Measurements from ENCODE around the gene NRXN2. TPM values are rescaled to one million over a fixed set of nuclear protein-coding genes. Genes with fewer than 3 reads are reported as not detected.

The NRXN2 gene
- total RNA-seq, 1 experiment from 2014 or later: 0.15 TPM

DNA sequence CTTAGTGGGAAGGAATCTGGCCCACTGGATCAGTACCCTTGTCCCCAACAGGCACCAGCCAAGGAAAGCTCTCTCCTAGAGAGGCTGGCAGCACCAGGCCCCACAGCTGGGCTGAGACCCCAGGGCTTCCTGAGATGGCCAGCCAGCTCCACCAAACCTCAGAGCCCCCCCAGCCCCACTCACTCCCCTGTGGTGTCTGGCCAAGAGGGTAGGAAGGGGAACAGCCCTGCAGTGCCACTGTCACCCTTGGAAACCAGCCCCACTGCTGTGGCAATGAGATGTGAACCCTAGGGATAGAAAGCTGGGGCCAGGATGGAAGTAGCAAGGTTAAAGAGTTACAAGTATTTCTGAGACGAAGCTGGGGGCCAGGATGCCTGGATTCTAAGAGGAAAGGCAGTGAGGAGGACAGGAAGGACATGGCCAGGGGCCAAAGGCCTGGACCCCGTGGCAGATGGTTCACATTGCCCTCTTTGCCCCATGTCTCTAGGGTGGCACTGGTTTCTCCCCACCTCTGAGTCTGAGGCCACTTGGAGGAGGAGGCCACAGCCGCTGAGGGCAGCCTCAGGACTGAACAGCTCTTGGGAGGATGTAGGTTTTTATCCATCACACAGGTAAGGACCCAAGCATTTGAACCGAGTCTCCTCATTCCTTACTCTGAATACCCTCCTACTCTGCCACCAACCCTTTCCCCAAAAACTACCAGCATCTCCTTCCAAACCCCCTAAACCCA, 28.8 kb downstream of the NRXN2 start:
- ChIA-PET CTCF (no interaction called here), POLR2A (no interaction called here)

GRCh38 chr11:64692764-64693331, 30.1 kb downstream of the NRXN2 start:
- Histone ChIP-seq H3K4me3 (ENCODE audit: low read depth in 2 of 2, low read length in 2 of 2) (no peak overlapping the region), H3K27me3 (ENCODE audit: control insufficient read depth, insufficient read depth, low read length) (peaks cover 8% of the 10 kb centered on the region; the same call in 1 of the 2 replicates), H3K4me1 (ENCODE audit: control insufficient read depth, insufficient read depth, low read length) (no peaks in the 10 kb centered on the region), H3K36me3 (ENCODE audit: control insufficient read depth, insufficient read depth, low read length) (no peaks in the 10 kb centered on the region), H3K27ac (ENCODE audit: low read length) (no peak overlapping the region), H3K9me3 (ENCODE audit: control insufficient read depth, insufficient read depth, low read depth, low read length) (no peaks in the 10 kb centered on the region)
- TF ChIP-seq, protein P1, sequence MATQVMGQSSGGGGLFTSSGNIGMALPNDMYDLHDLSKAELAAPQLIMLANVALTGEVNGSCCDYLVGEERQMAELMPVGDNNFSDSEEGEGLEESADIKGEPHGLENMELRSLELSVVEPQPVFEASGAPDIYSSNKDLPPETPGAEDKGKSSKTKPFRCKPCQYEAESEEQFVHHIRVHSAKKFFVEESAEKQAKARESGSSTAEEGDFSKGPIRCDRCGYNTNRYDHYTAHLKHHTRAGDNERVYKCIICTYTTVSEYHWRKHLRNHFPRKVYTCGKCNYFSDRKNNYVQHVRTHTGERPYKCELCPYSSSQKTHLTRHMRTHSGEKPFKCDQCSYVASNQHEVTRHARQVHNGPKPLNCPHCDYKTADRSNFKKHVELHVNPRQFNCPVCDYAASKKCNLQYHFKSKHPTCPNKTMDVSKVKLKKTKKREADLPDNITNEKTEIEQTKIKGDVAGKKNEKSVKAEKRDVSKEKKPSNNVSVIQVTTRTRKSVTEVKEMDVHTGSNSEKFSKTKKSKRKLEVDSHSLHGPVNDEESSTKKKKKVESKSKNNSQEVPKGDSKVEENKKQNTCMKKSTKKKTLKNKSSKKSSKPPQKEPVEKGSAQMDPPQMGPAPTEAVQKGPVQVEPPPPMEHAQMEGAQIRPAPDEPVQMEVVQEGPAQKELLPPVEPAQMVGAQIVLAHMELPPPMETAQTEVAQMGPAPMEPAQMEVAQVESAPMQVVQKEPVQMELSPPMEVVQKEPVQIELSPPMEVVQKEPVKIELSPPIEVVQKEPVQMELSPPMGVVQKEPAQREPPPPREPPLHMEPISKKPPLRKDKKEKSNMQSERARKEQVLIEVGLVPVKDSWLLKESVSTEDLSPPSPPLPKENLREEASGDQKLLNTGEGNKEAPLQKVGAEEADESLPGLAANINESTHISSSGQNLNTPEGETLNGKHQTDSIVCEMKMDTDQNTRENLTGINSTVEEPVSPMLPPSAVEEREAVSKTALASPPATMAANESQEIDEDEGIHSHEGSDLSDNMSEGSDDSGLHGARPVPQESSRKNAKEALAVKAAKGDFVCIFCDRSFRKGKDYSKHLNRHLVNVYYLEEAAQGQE (IDR thresholded peaks at IDR 0.05; ENCODE audit: insufficient read depth in 1 of 2, low read depth in 2 of 2, low read length in 1 of 2): no peak
- TF ChIP-seq POLR2AphosphoS5 (IDR thresholded peaks at IDR 0.05; ENCODE audit: low read depth, low read length): no peak
- no peak for TF ChIP-seq CTCF (IDR thresholded peaks at IDR 0.05)
- no peak for TF ChIP-seq SIN3A (IDR thresholded peaks at IDR 0.05; ENCODE audit: borderline replicate concordance, insufficient read depth, low read depth, low read length)
- no peak for TF ChIP-seq TCF7L2 (IDR thresholded peaks at IDR 0.05; ENCODE audit: low read depth, low read length)
- DNase-seq (ENCODE audit: low read depth, low spot score): no peak
- intact Hi-C loops (cut with micrococcal nuclease; ENCODE audit: unreplicated experiment) (no loop called here), in situ Hi-C loops (cut with HindIII; ENCODE audit: low pct_unique_long_range_greater_than_20kb, low sequenced_read_pairs) (no loop called here)
- ChIA-PET POLR2A (no interaction called here), CTCF (no interaction called here)
- no peak for ATAC-seq
- no TSS peak for BruUV-seq (replicated peaks)

More for the DNA sequence above, 28.8 kb downstream of the NRXN2 start:
- BruUV-seq (replicated peaks): no TSS peak
- in situ Hi-C loops (cut with HindIII; ENCODE audit: low pct_unique_long_range_greater_than_20kb, low sequenced_read_pairs): no loop called here
- Histone ChIP-seq H3K27ac (ENCODE audit: low read length) (no peak overlapping the region), H3K36me3 (ENCODE audit: control insufficient read depth, insufficient read depth, low read length) (no peaks in the 10 kb centered on the region), H3K9me3 (ENCODE audit: control insufficient read depth, insufficient read depth, low read depth, low read length) (no peaks in the 10 kb centered on the region), H3K4me3 (ENCODE audit: low read depth in 2 of 2, low read length in 2 of 2) (no peak overlapping the region), H3K27me3 (ENCODE audit: control insufficient read depth, insufficient read depth, low read length) (peaks cover 8% of the 10 kb centered on the region; the same call in 1 of the 2 replicates), H3K4me1 (ENCODE audit: control insufficient read depth, insufficient read depth, low read length) (no peaks in the 10 kb centered on the region)
- intact Hi-C loops (cut with micrococcal nuclease; ENCODE audit: unreplicated experiment): no loop called here
- DNase-seq (ENCODE audit: low read depth, low spot score) (no peak), ATAC-seq (0 out of 2 replicates have a peak, but pooled peaks have one; percentile 39)
- TF ChIP-seq CTCF (IDR thresholded peaks at IDR 0.05) (no peak), POLR2AphosphoS5 (IDR thresholded peaks at IDR 0.05; ENCODE audit: low read depth, low read length) (no peak), TCF7L2 (IDR thresholded peaks at IDR 0.05; ENCODE audit: low read depth, low read length) (no peak), SIN3A (IDR thresholded peaks at IDR 0.05; ENCODE audit: borderline replicate concordance, insufficient read depth, low read depth, low read length) (no peak)
- TF ChIP-seq, protein P1 (IDR thresholded peaks at IDR 0.05; ENCODE audit: insufficient read depth in 1 of 2, low read depth in 2 of 2, low read length in 1 of 2): no peak
